A673 (cell line): ENCODE data around the gene CDKAL1. TPM values are rescaled to one million over a fixed set of nuclear protein-coding genes. Genes with fewer than 3 reads are reported as not detected.

ENCODE experiments used
- BruUV-seq: library from RNA; stranded (reverse); fragments of 400-500 nt; replicated peaks from 2 replicates; lab custom pipeline; 2021; lab: Mats Ljungman, UMichigan
- CTCF ChIA-PET: fragments of 300-600 bp; sonication (Branson Sonifier 250); formaldehyde crosslinking; loops from one replicate; lab custom pipeline; 2022; ENCODE audit warnings: antibody characterized with exemption; lab: Charles Lee
- POLR2A ChIA-PET: fragments of 300-600 bp; sonication (Branson Sonifier 250); formaldehyde crosslinking; loops from one replicate; lab custom pipeline; 2022; ENCODE audit warnings: antibody characterized with exemption; ENCODE audit not compliant: low non-redundant PET; lab: Charles Lee
- DNase-seq: peaks from one replicate; pipeline ENCODE4 v3.0.0-alpha.2; 2015; ENCODE audit warnings: low spot score
- H3K27ac ChIP-seq: fragments of 200-600 bp; sonication (generic); 2 replicates; pipeline ENCODE4 v1.5.1; 2016; ENCODE audit warnings: mixed run types, low read depth, mild to moderate bottlenecking, mixed read lengths, antibody characterized with exemption, low read length; ENCODE audit not compliant: poor library complexity, severe bottlenecking
- H3K27me3 ChIP-seq: fragments of 200-600 bp; sonication (generic); replicated peaks from 2 replicates; pipeline ENCODE4 v1.6.1; 2017; ENCODE audit warnings: mixed run types, low read depth, mild to moderate bottlenecking, mixed read lengths, antibody characterized with exemption, low read length; ENCODE audit not compliant: insufficient read depth, poor library complexity
- H3K36me3 ChIP-seq: fragments of 200-600 bp; sonication (generic); 2 replicates; pipeline ENCODE4 v1.6.1; 2016; ENCODE audit warnings: mixed run types, mild to moderate bottlenecking, mixed read lengths, antibody characterized with exemption, low read length; ENCODE audit not compliant: insufficient read depth, poor library complexity, severe bottlenecking
- H3K4me1 ChIP-seq: fragments of 200-600 bp; sonication (generic); 2 replicates; pipeline ENCODE4 v1.6.1; 2017; ENCODE audit warnings: mixed run types, mild to moderate bottlenecking, mixed read lengths, antibody characterized with exemption, low read length; ENCODE audit not compliant: insufficient read depth, poor library complexity, severe bottlenecking
- H3K4me3 ChIP-seq: fragments of 200-600 bp; sonication (generic); 2 replicates; pipeline ENCODE4 v1.5.1; 2016; ENCODE audit warnings: low read depth, mixed run types, mild to moderate bottlenecking, mixed read lengths, low read length; ENCODE audit not compliant: poor library complexity, severe bottlenecking
- H3K9me3 ChIP-seq: fragments of 200-600 bp; sonication (generic); 2 replicates; pipeline ENCODE4 v1.6.1; 2016; ENCODE audit warnings: mixed run types, low read depth, mild to moderate bottlenecking, mixed read lengths, antibody characterized with exemption, low read length; ENCODE audit not compliant: poor library complexity, severe bottlenecking
- EZH2 ChIP-seq: fragments of 200-600 bp; sonication (generic); IDR thresholded peaks from 2 replicates; pipeline ENCODE4 v1.6.1; 2017; ENCODE audit warnings: borderline replicate concordance, low read depth, mild to moderate bottlenecking, mixed read lengths, antibody characterized with exemption, low read length; ENCODE audit not compliant: poor library complexity, severe bottlenecking
- intact Hi-C: fragments of 100-400 bp; cut with micrococcal nuclease; formaldehyde crosslinking; loops from one replicate; pipeline ENCODE4 v1.10.0; 2022; ENCODE audit not compliant: unreplicated experiment
- total RNA-seq: library from RNA; stranded (reverse); gene quantifications from 2 replicates; pipeline ENCODE4 v1.2.3, GENCODE V29; 2021
- TF ChIP-seq, protein P1 (sequence below): fragments of 300-800, 200-600 bp; sonication (generic); conservative IDR thresholded peaks from 2 replicates; pipeline ENCODE4 v1.5.1; 2017; ENCODE audit warnings: low read depth, mild to moderate bottlenecking, antibody characterized with exemption, low read length, moderate library complexity, mixed read lengths

The CDKAL1 gene
- total RNA-seq, 1 experiment from 2014 or later: 35.5 TPM

DNA sequence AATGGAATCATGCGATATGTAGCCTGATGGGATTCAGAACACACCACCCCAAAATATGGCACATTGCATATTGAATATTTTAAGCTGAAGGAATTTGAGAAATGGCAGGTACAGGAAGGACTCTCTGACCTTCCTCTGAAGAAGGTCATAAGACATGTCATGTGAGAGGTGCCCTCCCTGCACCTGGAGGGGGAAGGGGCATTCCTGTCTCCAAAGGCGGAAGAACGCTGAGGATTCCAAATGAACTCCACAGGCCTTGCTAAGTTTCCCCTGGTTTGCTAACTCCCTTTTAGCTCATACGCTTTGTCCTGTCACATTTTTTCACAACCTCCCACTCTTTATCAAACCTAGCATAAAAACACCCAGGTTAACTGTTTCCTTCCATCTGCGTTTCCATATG lies 347.8 kb downstream of the CDKAL1 start:
- ChIA-PET CTCF (no interaction called here), POLR2A (no interaction called here)
- DNase-seq: no peak
- no TSS peak for BruUV-seq
- H3K36me3 ChIP-seq: no peaks in the 10 kb centered on the region
- peaks cover 13% of the 10 kb centered on the region for H3K4me1 ChIP-seq
- H3K9me3 ChIP-seq: no peaks in the 10 kb centered on the region
- intact Hi-C loops: no loop called here
- H3K4me3 ChIP-seq: no peak overlapping the region
- TF ChIP-seq, protein P1, sequence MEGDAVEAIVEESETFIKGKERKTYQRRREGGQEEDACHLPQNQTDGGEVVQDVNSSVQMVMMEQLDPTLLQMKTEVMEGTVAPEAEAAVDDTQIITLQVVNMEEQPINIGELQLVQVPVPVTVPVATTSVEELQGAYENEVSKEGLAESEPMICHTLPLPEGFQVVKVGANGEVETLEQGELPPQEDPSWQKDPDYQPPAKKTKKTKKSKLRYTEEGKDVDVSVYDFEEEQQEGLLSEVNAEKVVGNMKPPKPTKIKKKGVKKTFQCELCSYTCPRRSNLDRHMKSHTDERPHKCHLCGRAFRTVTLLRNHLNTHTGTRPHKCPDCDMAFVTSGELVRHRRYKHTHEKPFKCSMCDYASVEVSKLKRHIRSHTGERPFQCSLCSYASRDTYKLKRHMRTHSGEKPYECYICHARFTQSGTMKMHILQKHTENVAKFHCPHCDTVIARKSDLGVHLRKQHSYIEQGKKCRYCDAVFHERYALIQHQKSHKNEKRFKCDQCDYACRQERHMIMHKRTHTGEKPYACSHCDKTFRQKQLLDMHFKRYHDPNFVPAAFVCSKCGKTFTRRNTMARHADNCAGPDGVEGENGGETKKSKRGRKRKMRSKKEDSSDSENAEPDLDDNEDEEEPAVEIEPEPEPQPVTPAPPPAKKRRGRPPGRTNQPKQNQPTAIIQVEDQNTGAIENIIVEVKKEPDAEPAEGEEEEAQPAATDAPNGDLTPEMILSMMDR: no peak
- TF ChIP-seq EZH2: no peak
- no peak overlapping the region for H3K27ac ChIP-seq
- no peaks in the 10 kb centered on the region for H3K27me3 ChIP-seq

DNA sequence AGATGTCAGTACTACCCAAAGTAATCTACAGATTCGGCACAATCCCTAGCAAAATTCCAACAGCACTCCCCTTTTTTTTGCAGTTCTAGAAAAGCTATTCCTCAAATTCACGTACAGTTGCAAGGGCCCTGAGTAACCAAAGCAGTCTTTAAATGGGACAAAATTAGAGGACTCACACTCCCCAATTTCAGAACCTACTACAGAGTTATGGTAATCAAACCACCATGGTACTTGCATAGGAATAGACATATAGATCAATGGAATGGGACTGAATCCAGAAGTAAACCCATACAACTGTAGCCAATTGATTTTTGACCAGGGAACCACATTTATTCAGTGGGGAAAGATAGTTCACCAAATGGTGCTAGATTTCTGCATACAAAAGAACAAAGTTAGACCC lies 350.8 kb downstream of the CDKAL1 start:
- CTCF ChIA-PET: no interaction called here
- Histone ChIP-seq H3K4me3 (no peak overlapping the region), H3K27me3 (no peaks in the 10 kb centered on the region), H3K36me3 (no peaks in the 10 kb centered on the region), H3K27ac (no peak overlapping the region), H3K4me1 (no peaks in the 10 kb centered on the region), H3K9me3 (no peaks in the 10 kb centered on the region)
- intact Hi-C loops: no loop called here
- DNase-seq: no peak
- TF ChIP-seq EZH2: no peak
- TF ChIP-seq, protein P1: no peak
- BruUV-seq: no TSS peak
- POLR2A ChIA-PET: no interaction called here

DNA sequence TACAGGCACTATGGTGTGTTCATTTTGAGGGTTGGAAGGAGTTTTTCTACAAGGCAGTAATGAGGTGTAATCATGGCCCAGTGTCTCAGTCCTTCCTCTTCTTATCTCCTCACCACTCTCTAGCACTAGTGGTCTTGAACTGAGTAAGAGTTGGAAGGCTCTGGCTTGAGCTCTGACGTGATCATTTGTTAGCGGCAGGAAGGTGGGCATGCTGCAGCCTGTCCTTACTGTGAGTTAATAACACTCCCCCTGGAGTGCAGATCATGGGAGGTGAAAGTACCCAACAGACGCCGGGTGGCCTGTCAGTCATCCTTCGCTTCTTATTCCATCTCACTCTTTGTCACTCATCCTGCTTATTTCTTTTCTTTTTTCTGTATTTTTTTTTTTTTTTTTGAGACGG lies 356.9 kb downstream of the CDKAL1 start:
- ChIA-PET POLR2A (no interaction called here), CTCF (no interaction called here)
- BruUV-seq: no TSS peak
- H3K36me3 ChIP-seq: no peaks in the 10 kb centered on the region
- TF ChIP-seq, protein P1: no peak
- no peak for TF ChIP-seq EZH2
- no peaks in the 10 kb centered on the region for H3K9me3 ChIP-seq
- no peak for DNase-seq
- H3K27ac ChIP-seq: no peak overlapping the region
- no peaks in the 10 kb centered on the region for H3K27me3 ChIP-seq
- H3K4me1 ChIP-seq: no peaks in the 10 kb centered on the region
- no peak overlapping the region for H3K4me3 ChIP-seq
- intact Hi-C loops: no loop called here
